Motor neuron (in vitro differentiated cells): ENCODE measurements around the gene TOP3B. TPM values are rescaled to one million over a fixed set of nuclear protein-coding genes. Genes with fewer than 3 reads are reported as not detected.
A peak's percentile ranks its signal among the peaks of the same experiment; 100 is the strongest.

Experiments
- ATAC-seq, 8 experiments: fragments of 200-7000 bp; cut with Tn5 transposase; replicated peaks in 6 of 8; 2 replicates each; pipeline ENCODE4 v1.8.0; 2021; ENCODE audit warnings: mild to moderate bottlenecking in 8 of 8, moderate library complexity in 8 of 8
- H3K27ac ChIP-seq, 2 donors: fragments of 250-450 bp; sonication (Bioruptor Pico); 2 replicates each; pipeline ENCODE4 v1.9.0; 2021; ENCODE audit warnings: antibody characterized with exemption in 2 of 2, mild to moderate bottlenecking in 2 of 2, moderate library complexity in 1 of 2
- H3K4me1 ChIP-seq, 2 donors: fragments of 250-450 bp; sonication (Bioruptor Pico); replicated peaks in 1 of 2; 2 replicates each; pipeline ENCODE4 v1.6.1; 2021; ENCODE audit warnings: antibody characterized with exemption in 2 of 2, mild to moderate bottlenecking in 2 of 2, moderate library complexity in 1 of 2
- H3K4me3 ChIP-seq, 5 donors: fragments of 250-450 bp; sonication (Bioruptor Pico); 2 replicates each; pipeline ENCODE4 v1.9.0; 2021; ENCODE audit warnings: antibody characterized with exemption in 5 of 5, mild to moderate bottlenecking in 5 of 5, moderate library complexity in 4 of 5
- WGBS, 10 experiments: fragments of 450-650 bp; shearing (Covaris generic); methylation state at CpG; one replicate each; pipeline ENCODE4 v1.0.0; 2022; 5-methylcytosine and 5-hydroxymethylcytosine counted together
- in situ Hi-C, 9 experiments: fragments of 400-800 bp; cut with MboI; loops; one replicate each; pipeline ENCODE4 v1.15.0; 2021; ENCODE audit warnings: low sequenced_read_pairs in 9 of 9, low pct_unique_long_range_greater_than_20kb in 2 of 9; ENCODE audit not compliant: unreplicated experiment in 9 of 9
- total RNA-seq, 8 experiments: library from RNA; unstranded; fragments of 300-600 nt; gene quantifications; 2 replicates each; pipeline versions ENCODE4 v1.2.3 to v1.2.4, GENCODE V29; 2022

TOP3B gene
- total RNA-seq, 8 experiments from 2014 or later, result 8.7 to 46.8 (median 20.5) TPM

DNA sequence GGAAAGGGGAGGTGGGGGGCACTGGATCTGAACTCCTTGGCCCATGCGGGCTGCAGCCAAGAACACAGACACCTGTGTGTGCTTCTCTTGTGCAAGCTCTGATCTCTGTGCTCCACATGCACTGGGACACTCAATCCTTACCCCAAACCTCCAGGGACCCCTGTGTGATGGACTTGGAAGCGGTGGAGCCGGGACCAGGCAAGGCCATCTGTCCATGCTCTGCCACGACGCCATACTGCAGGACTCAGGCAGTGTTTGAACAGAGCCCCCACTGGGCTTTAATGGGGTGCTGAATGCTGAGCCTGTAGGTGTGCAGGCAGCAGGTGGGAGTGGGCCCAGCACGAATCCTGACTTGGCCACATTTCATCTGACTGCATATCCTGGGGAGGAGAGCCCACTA, 53.3 kb downstream of the TOP3B start:
- no peak overlapping the region for H3K4me3 ChIP-seq
- peaks cover 6 to 8% of the 10 kb centered on the region in 2 donors for H3K4me1 ChIP-seq
- WGBS, 10 experiments, result 67 to 100% (median 100%) methylated on average over 1 to 3 of the region's 6 CpGs; no CpG with 5 or more reads in 5 of the 10 experiments
- peak overlapping the region in 1 of 2 donors; percentile 25 for H3K27ac ChIP-seq
- ATAC-seq, result no peak
- in situ Hi-C loops, result loop anchor here in 3 of 9 experiments (25.0 kb wide), 1 partner anchor 217 kb away; no protein-coding TSS in a partner anchor

GRCh38 chr22:21928048-21928447, 54.5 kb downstream of the TOP3B start:
- Histone ChIP-seq H3K4me1 (peaks cover 6 to 8% of the 10 kb centered on the region in 2 donors), H3K4me3 (no peak overlapping the region), H3K27ac (peak overlapping the region in 1 of 2 donors; percentile 46)
- WGBS, 10 experiments, result 80 to 100% (median 90%) methylated on average over 1 to 10 of the region's 12 CpGs; no CpG with 5 or more reads in 2 of the 10 experiments
- in situ Hi-C loops, result loop anchor here in 3 of 9 experiments (25.0 kb wide), 1 partner anchor 216 kb away; no protein-coding TSS in a partner anchor
- ATAC-seq, result no peak

- Histone ChIP-seq H3K4me3 (no peak overlapping the region), H3K4me1 (peaks cover 6 to 8% of the 10 kb centered on the region in 2 donors), H3K27ac (peak overlapping the region; percentile 22 to 57)
- 79 to 94% (median 90%) methylated on average over 2 to 7 of the region's 16 CpGs; no CpG with 5 or more reads in 7 of the 10 experiments for WGBS, 10 experiments
- ATAC-seq, result peak in 1 of 8 experiments; percentile 8
- in situ Hi-C loops, result loop anchor here in 3 of 9 experiments (25.0 kb wide), 1 partner anchor 215 kb away; no protein-coding TSS in a partner anchor
These were observed 55.3 kb downstream of the TOP3B start for GRCh38 chr22:21927174-21927823.

DNA sequence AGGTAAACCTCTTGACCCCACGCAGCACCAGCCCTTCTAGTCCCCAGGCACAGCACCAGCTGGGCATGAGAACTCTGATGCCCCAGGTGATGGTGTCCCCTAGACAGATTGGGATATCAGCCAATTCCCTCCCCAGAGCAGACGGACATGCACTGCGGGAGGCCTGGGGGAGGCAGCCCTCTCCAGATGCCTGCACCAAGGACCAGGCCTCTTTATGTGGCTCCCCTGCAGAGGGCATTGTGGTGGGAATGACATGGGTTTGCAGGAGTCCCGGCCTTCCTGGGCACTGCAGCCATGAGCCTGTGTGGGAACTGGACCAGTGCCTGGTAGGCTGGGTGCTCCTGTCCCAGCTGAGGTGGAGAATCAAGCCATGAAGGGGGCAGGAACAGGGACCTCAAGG, 55.9 kb downstream of the TOP3B start:
- no peak for ATAC-seq
- Histone ChIP-seq H3K4me1 (peaks cover 6 to 8% of the 10 kb centered on the region in 2 donors), H3K4me3 (no peak overlapping the region), H3K27ac (peak overlapping the region in 1 of 2 donors; percentile 57)
- in situ Hi-C loops, result loop anchor here in 3 of 9 experiments (25.0 kb wide), 1 partner anchor 214 kb away; no protein-coding TSS in a partner anchor
- WGBS, 10 experiments, result 40 to 100% methylated on average over 1 of the region's 4 CpGs; no CpG with 5 or more reads in 8 of the 10 experiments

- peaks cover 6 to 8% of the 10 kb centered on the region in 2 donors for H3K4me1 ChIP-seq
- ATAC-seq, result no peak
- no peak overlapping the region for H3K27ac ChIP-seq
- in situ Hi-C loops, result no loop called here
- H3K4me3 ChIP-seq, result no peak overlapping the region
- WGBS, 10 experiments, result 90 to 96% (median 95%) methylated on average over 2 to 6 of the region's 21 CpGs; no CpG with 5 or more reads in 7 of the 10 experiments
These were observed 59.4 kb downstream of the TOP3B start for GRCh38 chr22:21923163-21923561.

DNA sequence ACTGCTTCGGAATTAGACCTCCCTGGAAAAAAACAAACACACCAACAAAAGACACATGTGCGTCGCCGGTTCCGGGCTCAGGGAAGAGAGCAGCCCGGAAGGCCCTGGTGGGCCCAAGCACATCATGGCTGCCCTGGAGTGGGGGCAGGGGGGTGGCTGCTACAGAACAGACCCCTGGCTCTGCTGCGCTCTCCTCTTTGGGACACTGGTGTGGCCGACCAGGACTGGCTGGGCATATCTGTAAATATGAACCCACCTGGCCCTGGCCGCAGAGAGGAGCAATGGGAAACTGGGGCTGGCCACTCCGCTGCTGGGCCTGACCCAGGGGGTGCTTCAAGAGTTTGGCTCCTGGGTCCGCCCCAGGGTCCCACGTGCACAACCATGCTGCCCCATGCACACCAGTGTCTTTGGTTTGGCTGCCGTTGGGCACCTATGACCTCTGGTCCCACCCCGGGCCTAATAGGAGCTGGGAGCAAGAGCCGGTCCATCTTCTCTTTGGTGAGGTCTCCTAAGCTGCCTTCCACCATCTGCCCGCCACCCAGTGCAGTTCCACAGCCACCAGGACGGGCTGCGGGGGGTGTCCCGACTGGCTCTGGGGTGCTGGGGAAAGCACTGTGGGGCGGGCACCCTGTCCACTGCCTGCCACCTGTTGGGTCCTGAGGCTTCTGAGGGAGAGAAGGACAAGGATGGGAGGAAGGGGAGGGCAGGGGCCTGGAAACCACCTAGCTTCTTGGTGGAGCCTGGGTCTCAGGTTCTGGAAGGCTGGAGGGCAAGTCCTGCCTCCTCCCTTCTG, 60.0 kb downstream of the TOP3B start:
- no peak overlapping the region for H3K4me3 ChIP-seq
- peaks cover 6 to 8% of the 10 kb centered on the region in 2 donors for H3K4me1 ChIP-seq
- in situ Hi-C loops, result no loop called here
- ATAC-seq, result no peak
- H3K27ac ChIP-seq, result peak overlapping the region in 1 of 2 donors; percentile 51
- WGBS, 10 experiments, result 60 to 100% (median 88%) methylated on average over 1 to 11 of the region's 20 CpGs; no CpG with 5 or more reads in 1 of the 10 experiments

GRCh38 chr22:21921729-21922128, 60.9 kb downstream of the TOP3B start:
- no peak overlapping the region for H3K4me3 ChIP-seq
- WGBS, 10 experiments, result 41 to 100% (median 66%) methylated on average over 1 to 6 of the region's 8 CpGs; no CpG with 5 or more reads in 1 of the 10 experiments
- peaks cover 6 to 8% of the 10 kb centered on the region in 2 donors for H3K4me1 ChIP-seq
- ATAC-seq, result no peak
- in situ Hi-C loops, result no loop called here
- H3K27ac ChIP-seq, result peak overlapping the region in 1 of 2 donors; percentile 58

GRCh38 chr22:21921184-21921721, 61.3 kb downstream of the TOP3B start:
- ATAC-seq, result peak in 1 of 8 experiments; percentile 15
- WGBS, 10 experiments, result 54 to 62% (median 60%) methylated on average over 1 to 5 of the region's 13 CpGs; no CpG with 5 or more reads in 7 of the 10 experiments
- Histone ChIP-seq H3K4me1 (peaks cover 6 to 8% of the 10 kb centered on the region in 2 donors), H3K27ac (peak overlapping the region in 1 of 2 donors; percentile 58), H3K4me3 (no peak overlapping the region)
- in situ Hi-C loops, result no loop called here

GRCh38 chr22:21920341-21921183, 62.0 kb downstream of the TOP3B start:
- WGBS, 10 experiments, result 52 to 100% (median 80%) methylated on average over 1 to 6 of the region's 16 CpGs; no CpG with 5 or more reads in 4 of the 10 experiments
- no peak overlapping the region for H3K4me3 ChIP-seq
- H3K4me1 ChIP-seq, result peaks cover 3% of the 10 kb centered on the region in 2 donors
- no peak for ATAC-seq
- H3K27ac ChIP-seq, result peak overlapping the region in 1 of 2 donors; percentile 58
- in situ Hi-C loops, result no loop called here

- peak in 2 of 8 experiments; percentile 17 to 36 for ATAC-seq
- 60 to 100% (median 88%) methylated on average over 2 to 8 of the region's 20 CpGs; no CpG with 5 or more reads in 4 of the 10 experiments for WGBS, 10 experiments
- in situ Hi-C loops, result no loop called here
- H3K27ac ChIP-seq, result peak overlapping the region; percentile 30 to 49
- H3K4me3 ChIP-seq, result no peak overlapping the region
- no peaks in the 10 kb centered on the region for H3K4me1 ChIP-seq
These were observed 62.9 kb downstream of the TOP3B start for GRCh38 chr22:21919526-21920307.

DNA sequence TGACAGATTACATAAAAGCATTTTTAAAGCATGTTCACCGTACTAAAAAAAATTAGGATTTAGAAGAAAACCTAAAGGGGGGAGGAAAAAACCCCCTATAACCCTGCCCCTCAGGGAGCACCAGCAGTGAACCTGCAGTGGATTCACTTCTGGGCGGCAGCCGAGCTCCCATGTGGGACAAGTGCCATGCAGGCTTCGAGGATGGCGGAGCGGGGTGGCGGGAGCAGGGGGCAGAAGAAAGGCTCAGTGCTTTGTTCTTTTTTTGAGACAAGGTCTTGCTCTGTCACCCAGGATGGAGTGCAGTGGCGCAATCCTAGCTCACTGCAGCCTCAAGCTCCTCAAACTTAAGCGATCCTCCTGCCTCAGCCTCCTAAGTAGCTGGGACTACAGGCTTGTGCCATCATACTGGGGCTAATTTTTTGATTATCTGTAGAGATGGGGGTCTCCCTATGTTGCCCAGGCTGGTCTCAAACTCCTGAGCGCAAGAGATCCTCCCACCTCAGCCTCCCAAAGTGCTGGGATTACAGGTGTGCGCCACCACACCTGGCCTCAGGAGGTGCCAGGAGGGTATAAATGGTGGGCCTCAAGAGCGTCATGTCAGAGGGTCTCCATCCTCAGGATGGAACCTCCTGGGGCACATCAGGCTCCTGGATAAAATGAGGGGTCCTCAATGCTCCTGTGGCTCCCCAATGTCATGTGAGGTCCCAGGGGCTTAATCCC, 64.0 kb downstream of the TOP3B start:
- 70 to 100% (median 98%) methylated on average over 1 to 6 of the region's 12 CpGs; no CpG with 5 or more reads in 4 of the 10 experiments for WGBS, 10 experiments
- in situ Hi-C loops, result no loop called here
- Histone ChIP-seq H3K27ac (peak overlapping the region in 1 of 2 donors; percentile 53), H3K4me3 (no peak overlapping the region), H3K4me1 (no peaks in the 10 kb centered on the region)
- no peak for ATAC-seq
